Mesenchymal stem cell (in vitro differentiated cells and primary cell): ENCODE data around the gene DOCK2.
"Not testable (repeated sequence)": the region's sequence is repeated elsewhere in the genome, so short reads cannot be mapped to it uniquely, and the experiment has no call there.

Experiments
- DNase-seq: peaks from one replicate; pipeline ENCODE4 v3.0.0-alpha.2; 2013
- H2AFZ ChIP-seq: one replicate; pipeline ENCODE4 v1.6.1; 2013; ENCODE audit warnings: low read depth, mild to moderate bottlenecking, control low read depth, inconsistent platforms, low read length, moderate library complexity
- H2AK5ac ChIP-seq: 2 replicates; pipeline ENCODE4 v1.6.1; 2013; ENCODE audit warnings: low read length, moderate library complexity, mild to moderate bottlenecking, inconsistent platforms; ENCODE audit not compliant: severe bottlenecking
- H2BK120ac ChIP-seq: one replicate; pipeline ENCODE4 v1.6.1; 2013; ENCODE audit warnings: low read depth, mild to moderate bottlenecking, inconsistent platforms, low read length, moderate library complexity
- H2BK12ac ChIP-seq, 2 experiments: one replicate each; pipeline ENCODE4 v1.6.1; 2013; ENCODE audit warnings: inconsistent platforms in 2 of 2, low read length in 2 of 2, mild to moderate bottlenecking in 2 of 2, moderate library complexity in 2 of 2, control low read depth in 1 of 2
- H2BK15ac ChIP-seq: one replicate; pipeline ENCODE4 v1.6.1; 2013; ENCODE audit warnings: mild to moderate bottlenecking, low read depth, inconsistent platforms; ENCODE audit not compliant: poor library complexity, severe bottlenecking
- H2BK5ac ChIP-seq: 2 replicates; pipeline ENCODE4 v1.6.1; 2013; ENCODE audit warnings: low read depth, mild to moderate bottlenecking, low read length, control low read depth, inconsistent platforms; ENCODE audit not compliant: poor library complexity, severe bottlenecking
- H3K14ac ChIP-seq, 2 experiments: one replicate each; pipeline ENCODE4 v1.6.1; 2013; ENCODE audit warnings: inconsistent platforms in 2 of 2, low read length in 2 of 2, control low read depth in 1 of 2, mild to moderate bottlenecking in 1 of 2, moderate library complexity in 1 of 2
- H3K18ac ChIP-seq, 2 experiments: one replicate each; pipeline ENCODE4 v1.6.1; 2013; ENCODE audit warnings: inconsistent platforms in 2 of 2, low read length in 2 of 2, control low read depth in 1 of 2, low read depth in 1 of 2, mild to moderate bottlenecking in 1 of 2
- H3K23ac ChIP-seq, 2 experiments: one replicate each; pipeline ENCODE4 v1.6.1; 2013; ENCODE audit warnings: inconsistent platforms in 2 of 2, low read length in 2 of 2, mild to moderate bottlenecking in 2 of 2, moderate library complexity in 2 of 2, control low read depth in 1 of 2
- H3K27ac ChIP-seq: 2 replicates; pipeline ENCODE4 v1.5.1; 2013; ENCODE audit warnings: mild to moderate bottlenecking, moderate library complexity, low read length, control low read depth, inconsistent platforms; ENCODE audit not compliant: poor library complexity, severe bottlenecking
- H3K27me3 ChIP-seq, 2 experiments: 2 replicates each; pipeline versions ENCODE4 v1.6.1 to v1.7.0; 2013; ENCODE audit warnings: low read length in 2 of 2, mild to moderate bottlenecking in 2 of 2, moderate library complexity in 2 of 2, control low read depth in 1 of 2, inconsistent platforms in 1 of 2; ENCODE audit not compliant: control insufficient read depth in 1 of 2, insufficient read depth in 1 of 2
- H3K36me3 ChIP-seq, 2 experiments: 2 replicates each; pipeline versions ENCODE4 v1.6.1 to v1.7.0; 2013; ENCODE audit warnings: low read length in 2 of 2, control low read depth in 1 of 2, inconsistent platforms in 1 of 2, low read depth in 1 of 2, mild to moderate bottlenecking in 1 of 2; ENCODE audit not compliant: insufficient read depth in 2 of 2, control insufficient read depth in 1 of 2
- H3K4ac ChIP-seq, 2 experiments: one replicate each; pipeline ENCODE4 v1.6.1; 2013; ENCODE audit warnings: inconsistent platforms in 2 of 2, low read length in 2 of 2, mild to moderate bottlenecking in 2 of 2, moderate library complexity in 2 of 2, control low read depth in 1 of 2, low read depth in 1 of 2
- H3K4me1 ChIP-seq: 2 replicates; pipeline ENCODE4 v1.6.1; 2013; ENCODE audit warnings: low read depth, low read length, control low read depth; ENCODE audit not compliant: control insufficient read depth, insufficient read depth
- H3K4me2 ChIP-seq: 2 replicates; pipeline ENCODE4 v1.6.1; 2013; ENCODE audit warnings: low read length, mild to moderate bottlenecking, inconsistent platforms; ENCODE audit not compliant: poor library complexity, severe bottlenecking
- H3K4me3 ChIP-seq, 2 experiments: 2 replicates each; pipeline versions ENCODE4 v1.5.1 to v1.7.0; 2013; ENCODE audit warnings: low read length in 2 of 2, mild to moderate bottlenecking in 2 of 2, control low read depth in 1 of 2, low read depth in 1 of 2; ENCODE audit not compliant: insufficient read depth in 1 of 2
- H3K79me1 ChIP-seq: replicated peaks from 2 replicates; pipeline ENCODE4 v1.6.1; 2013; ENCODE audit warnings: mild to moderate bottlenecking, control low read depth, low read length, inconsistent platforms; ENCODE audit not compliant: poor library complexity, severe bottlenecking
- H3K9ac ChIP-seq: 2 replicates; pipeline ENCODE4 v1.7.0; 2013; ENCODE audit warnings: mild to moderate bottlenecking, low read length, moderate library complexity
- H3K9me3 ChIP-seq: 2 replicates; pipeline ENCODE4 v1.7.0; 2013; ENCODE audit warnings: mild to moderate bottlenecking, low read length; ENCODE audit not compliant: control insufficient read depth
- H4K8ac ChIP-seq: one replicate; pipeline ENCODE4 v1.6.1; 2013; ENCODE audit warnings: inconsistent platforms, mild to moderate bottlenecking, low read length, moderate library complexity
- H4K91ac ChIP-seq: one replicate; pipeline ENCODE4 v1.6.1; 2013; ENCODE audit warnings: mild to moderate bottlenecking, low read length, inconsistent platforms
- WGBS: methylation state at CpG from one replicate; pipeline ENCODE4 v1.1.7; 2013; ENCODE audit warnings: mixed read lengths; 5-methylcytosine and 5-hydroxymethylcytosine counted together

The DOCK2 gene

GRCh38 chr5:169764018-169764378 is 126.9 kb downstream of the DOCK2 start:
- Histone ChIP-seq H3K9ac (no peak overlapping the region), H3K9me3 (no peaks in the 10 kb centered on the region), H2BK5ac (no peak overlapping the region), H3K18ac (no peak overlapping the region), H3K4me2 (no peak overlapping the region), H3K4me3 (no peak overlapping the region), H3K27me3 (no peaks in the 10 kb centered on the region), H3K14ac (no peak overlapping the region), H2BK120ac (no peak overlapping the region), H3K4ac (no peak overlapping the region), H3K23ac (no peak overlapping the region), H2AK5ac (peak overlapping the region; percentile 82), H3K36me3 (no peaks in the 10 kb centered on the region), H3K27ac (no peak overlapping the region), H3K79me1 (peaks cover 2% of the 10 kb centered on the region), H4K8ac (no peak overlapping the region), H3K4me1 (peaks cover 10% of the 10 kb centered on the region), H2BK15ac (no peak overlapping the region), H2AFZ (no peak overlapping the region), H4K91ac (no peak overlapping the region), H2BK12ac (no peak overlapping the region)
- DNase-seq: no peak
- 81% methylated on average over 5 of the region's 5 CpGs for WGBS

DNA sequence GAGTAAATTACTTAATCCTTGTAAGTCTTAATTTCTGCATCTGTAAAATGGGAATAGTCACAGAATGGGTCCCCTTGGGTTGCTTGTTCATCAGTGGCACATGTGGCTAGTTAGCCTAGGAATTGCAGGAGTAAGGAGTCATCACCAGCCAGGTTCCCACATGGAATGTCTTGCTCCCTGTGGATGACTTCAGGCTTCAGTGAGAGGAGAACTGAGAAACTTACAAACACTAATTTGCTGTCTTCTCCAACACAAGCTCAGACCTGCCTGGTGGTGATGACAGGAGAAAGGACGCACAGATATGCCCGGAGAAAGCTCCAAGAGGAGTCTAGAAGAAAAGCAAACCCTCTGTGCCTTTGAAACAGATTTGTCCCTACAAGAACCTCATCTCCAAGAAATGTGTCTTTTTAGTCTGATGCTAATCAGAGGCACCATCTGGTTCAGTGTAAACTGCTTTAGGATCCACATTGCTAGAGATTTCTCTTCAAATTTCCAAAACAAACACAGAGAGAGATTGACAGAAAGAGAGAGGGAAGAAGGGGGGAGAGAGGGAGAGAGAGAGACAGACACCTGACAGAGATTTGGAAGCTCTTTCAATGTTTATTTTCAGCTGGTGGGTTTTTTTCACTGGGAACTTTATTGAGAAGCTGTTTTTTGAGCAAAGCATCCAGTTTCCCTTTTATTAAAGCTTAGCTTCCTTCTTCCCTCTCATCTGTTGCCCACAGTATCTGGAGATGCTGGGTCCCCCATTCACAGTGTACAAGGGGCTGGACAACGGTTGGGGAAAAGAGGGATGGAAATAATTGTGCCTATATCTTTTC is 128.3 kb downstream of the DOCK2 start:
- Histone ChIP-seq H2BK5ac (no peak overlapping the region), H2AK5ac (peak overlapping the region; percentile 82), H2BK15ac (no peak overlapping the region), H3K4me3 (no peak overlapping the region), H3K4me1 (peaks cover 12% of the 10 kb centered on the region), H2AFZ (no peak overlapping the region), H3K9ac (no peak overlapping the region), H3K23ac (no peak overlapping the region), H3K18ac (no peak overlapping the region), H3K14ac (no peak overlapping the region), H3K79me1 (peaks cover 2% of the 10 kb centered on the region), H4K91ac (peak overlapping the region; percentile 32), H2BK120ac (no peak overlapping the region), H2BK12ac (peak overlapping the region in 1 of 2 experiments; percentile 11), H3K27ac (no peak overlapping the region), H3K36me3 (no peaks in the 10 kb centered on the region), H3K4me2 (no peak overlapping the region), H3K4ac (peak overlapping the region in 1 of 2 experiments; percentile 30), H3K9me3 (no peaks in the 10 kb centered on the region), H4K8ac (no peak overlapping the region), H3K27me3 (no peaks in the 10 kb centered on the region)
- no peak for DNase-seq
- WGBS: 94% methylated on average over 3 of the region's 3 CpGs

DNA sequence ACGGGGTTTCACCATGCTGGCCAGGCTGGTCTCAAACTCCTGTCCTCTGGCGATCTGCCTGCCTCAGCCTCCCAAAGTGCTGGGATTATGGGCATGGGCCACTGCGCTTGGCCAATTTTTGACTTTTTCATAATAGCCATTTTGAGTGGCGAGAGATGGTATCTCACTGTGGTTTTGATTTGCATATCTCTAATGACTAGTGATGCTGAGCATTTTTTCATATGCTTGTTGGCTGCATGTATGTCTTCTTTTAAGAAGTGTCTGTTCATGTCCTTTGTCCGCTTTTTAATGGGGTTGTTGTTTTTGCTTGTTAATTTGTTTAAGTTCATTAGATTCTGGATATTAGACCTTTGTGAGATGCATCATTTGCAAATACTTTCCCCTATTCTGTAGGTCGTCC is 129.9 kb downstream of the DOCK2 start:
- H3K27me3 ChIP-seq, H4K91ac ChIP-seq, H2AFZ ChIP-seq, H2BK15ac ChIP-seq, H3K23ac ChIP-seq, H2BK5ac ChIP-seq, H3K4me2 ChIP-seq, H2BK120ac ChIP-seq, H3K27ac ChIP-seq, H3K9me3 ChIP-seq, H3K14ac ChIP-seq, H2AK5ac ChIP-seq, H3K4me3 ChIP-seq, H4K8ac ChIP-seq, H3K36me3 ChIP-seq, H3K18ac ChIP-seq, H3K9ac ChIP-seq, H3K79me1 ChIP-seq, DNase-seq, H2BK12ac ChIP-seq, H3K4ac ChIP-seq: not testable (repeated sequence)
- 97% methylated on average over 6 of the region's 6 CpGs for WGBS
- peaks cover 13% of the 10 kb centered on the region for H3K4me1 ChIP-seq

DNA sequence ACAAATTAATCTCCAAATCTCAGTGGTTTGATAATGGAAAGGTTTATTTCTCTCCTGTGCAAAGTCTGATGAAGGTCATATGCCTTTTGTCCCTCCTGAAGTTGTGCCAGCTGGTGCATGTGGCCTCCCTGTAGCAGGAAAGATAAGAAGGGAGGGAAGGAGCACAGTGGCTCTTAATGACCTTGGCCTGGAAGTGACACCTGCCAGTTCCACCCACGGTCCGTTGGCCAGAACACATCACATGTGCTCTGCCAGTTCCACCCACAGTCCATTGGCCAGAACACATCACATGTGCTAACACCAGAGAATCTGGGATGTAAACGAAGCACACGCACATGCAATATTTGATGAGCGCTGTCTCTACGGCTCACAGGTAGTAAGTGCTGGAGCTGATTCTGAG is 130.9 kb downstream of the DOCK2 start:
- Histone ChIP-seq H4K8ac (no peak overlapping the region), H3K27me3 (no peaks in the 10 kb centered on the region), H3K4me2 (no peak overlapping the region), H3K36me3 (no peaks in the 10 kb centered on the region), H3K9me3 (no peaks in the 10 kb centered on the region), H3K4me3 (no peak overlapping the region), H3K4ac (no peak overlapping the region), H2AK5ac (peak overlapping the region; percentile 7), H3K9ac (no peak overlapping the region), H2BK15ac (no peak overlapping the region), H3K23ac (no peak overlapping the region), H3K27ac (no peak overlapping the region), H2AFZ (no peak overlapping the region), H2BK120ac (no peak overlapping the region), H3K14ac (no peak overlapping the region), H2BK5ac (no peak overlapping the region), H3K18ac (no peak overlapping the region), H4K91ac (no peak overlapping the region), H3K79me1 (peaks cover 2% of the 10 kb centered on the region), H2BK12ac (no peak overlapping the region), H3K4me1 (peaks cover 16% of the 10 kb centered on the region)
- DNase-seq: no peak
- WGBS: 63% methylated on average over 3 of the region's 6 CpGs
